ENCODE measurements around the gene COQ4. TPM values are rescaled to one million over a fixed set of nuclear protein-coding genes. Genes with fewer than 3 reads are reported as not detected.

The COQ4 gene
- total and polyA plus RNA-seq, 2 of the 8 experiments (the other 6 are each of a cell fraction or from before 2014, with no cell fraction given): 32.3 to 58.8 TPM

DNA sequence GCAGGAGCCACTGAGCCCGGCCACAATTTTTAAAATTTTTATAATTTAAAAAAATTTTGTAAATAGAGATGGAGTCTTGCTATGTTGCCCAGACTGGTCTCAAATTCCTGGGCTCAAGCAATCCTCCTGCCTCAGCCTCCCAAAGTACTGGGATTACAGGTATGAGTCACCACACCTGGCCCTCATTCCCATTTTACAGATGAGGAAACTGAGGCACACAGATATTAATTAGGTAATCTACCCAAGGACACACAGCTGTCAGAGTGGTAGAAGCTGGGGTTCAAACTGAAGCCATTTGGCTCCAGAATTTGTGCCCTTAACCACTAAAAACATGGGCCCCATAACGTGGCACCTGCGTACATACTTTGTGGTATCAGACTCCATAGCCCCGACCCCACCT lies 7.9 kb upstream of the COQ4 start:
- Histone ChIP-seq H3K56ac (replicated peaks; ENCODE audit: insufficient read length, low read depth, low read length) (no peak overlapping the region), H2BK120ac (replicated peaks; ENCODE audit: low read depth, low read length) (no peak overlapping the region), H4K5ac (ENCODE audit: insufficient read length, low read depth, low read length) (no peak overlapping the region), H4K8ac (ENCODE audit: extremely low read depth, insufficient read depth, low read length) (no peak overlapping the region), H4K20me1 (replicated peaks in 1 of 2; ENCODE audit: control insufficient read depth in 1 of 2, insufficient read depth in 2 of 2, low read length in 2 of 2) (peaks cover 0 to under 1% of the 10 kb centered on the region in 2 experiments), H2AFZ (ENCODE audit: low read length) (no peak overlapping the region), H3K79me2 (ENCODE audit: control insufficient read depth in 1 of 2, insufficient read depth in 2 of 2, low read length in 2 of 2) (no peaks in the 10 kb centered on the region), H2BK15ac (ENCODE audit: low read length) (no peak overlapping the region), H2AK5ac (ENCODE audit: low read depth, low read length) (no peak overlapping the region), H2BK12ac (ENCODE audit: low read depth, low read length) (no peak overlapping the region), H3K27me3 (replicated peaks in 1 of 4; ENCODE audit: control insufficient read depth in 3 of 4, extremely low read depth in 1 of 4, insufficient read depth in 3 of 4, low read length in 3 of 4) (no peaks in the 10 kb centered on the region), H3K9ac (replicated peaks in 1 of 4; ENCODE audit: extremely low read depth in 1 of 4, low read depth in 3 of 4, low read length in 3 of 4) (no peak overlapping the region), H3K4me3 (ENCODE audit: extremely low read depth in 1 of 4, insufficient read depth in 2 of 4, low read depth in 3 of 4, low read length in 4 of 4) (no peak overlapping the region), H2BK5ac (ENCODE audit: low read depth, low read length) (no peak overlapping the region), H3K4ac (replicated peaks; ENCODE audit: insufficient read length, low read depth, low read length) (no peak overlapping the region), H3K23ac (ENCODE audit: insufficient read length) (no peak overlapping the region), H3K36me3 (ENCODE audit: control insufficient read depth in 2 of 4, insufficient read depth in 4 of 4, low read length in 3 of 4) (peaks cover 14 to 47% (median 39%) of the 10 kb centered on the region in 4 experiments), H3K79me1 (ENCODE audit: low read depth, low read length) (no peaks in the 10 kb centered on the region), H3K18ac (ENCODE audit: extremely low read depth, low read length) (no peak overlapping the region), H2BK20ac (ENCODE audit: low read length) (no peak overlapping the region), H3K14ac (ENCODE audit: insufficient read length) (no peak overlapping the region), H4K91ac (replicated peaks; ENCODE audit: insufficient read length, low read length) (no peak overlapping the region), H3K9me3 (ENCODE audit: insufficient read depth in 2 of 2, low read depth in 1 of 2, low read length in 1 of 2) (no peaks in the 10 kb centered on the region), H3K23me2 (ENCODE audit: low read depth, low read length) (no peaks in the 10 kb centered on the region), H3K27ac (ENCODE audit: low read depth, low read length) (no peak overlapping the region), H3K4me2 (ENCODE audit: insufficient read depth in 1 of 2, low read depth in 2 of 2, low read length in 2 of 2) (no peak overlapping the region), H3K4me1 (replicated peaks in 1 of 4; ENCODE audit: control insufficient read depth in 3 of 4, insufficient read depth in 4 of 4, low read length in 3 of 4) (no peaks in the 10 kb centered on the region)
- WGBS, 2 experiments (ENCODE audit: extremely low coverage in 1 of 2, insufficient coverage in 1 of 2, insufficient read length in 1 of 2, insufficient replicate concordance in 2 of 2, low coverage in 1 of 2, low lambda C conversion rate in 2 of 2, missing lambda C conversion rate in 1 of 2): 96% methylated on average over 4 of the region's 4 CpGs; no CpG with 5 or more reads in 1 of the 2 experiments
- ChIA-PET POLR2A (ENCODE audit: partially characterized antibody) (interaction anchor here (0.8 to 1.9 kb wide), 6 partner anchors 8 to 151 kb away, joined by 3 to 5 read pairs (median 4); no protein-coding TSS in a partner anchor), CTCF (ENCODE audit: partially characterized antibody) (interaction anchor here (0.5 to 1.7 kb wide), 5 partner anchors 20 to 37 kb away, joined by 3 to 5 read pairs (median 3); partner anchors contain the start of gene SLC27A4)
- no peak for DNase-seq (ENCODE audit: low read depth in 1 of 2, low spot score in 2 of 2)
- TF ChIP-seq FOSL1 (IDR thresholded peaks at IDR 0.05; ENCODE audit: insufficient read depth, low read depth, low read length) (no peak), RNF2 (IDR thresholded peaks at IDR 0.05; ENCODE audit: borderline replicate concordance, low read depth, low read length, missing control alignments, poor library complexity, severe bottlenecking) (no peak), SP2 (IDR thresholded peaks at IDR 0.05; ENCODE audit: low read length) (no peak), GTF2F1 (IDR thresholded peaks at IDR 0.05; ENCODE audit: borderline replicate concordance, low read depth, low read length) (no peak)
- FAIRE-seq: no peak
